MCF 10A (cell line): ENCODE measurements around the gene ADAM8. TPM values are rescaled to one million over a fixed set of nuclear protein-coding genes. Genes with fewer than 3 reads are reported as not detected.

ENCODE experiments used
- BruUV-seq: library from RNA; stranded (reverse); fragments of 400-500 nt; replicated peaks from 2 replicates; lab custom pipeline; 2021; lab: Mats Ljungman, UMichigan
- CTCF ChIA-PET: fragments of 300-600 bp; sonication (Branson Sonifier 250); formaldehyde crosslinking; extraction: SDS; loops from one replicate; lab custom pipeline; 2021; ENCODE audit warnings: antibody characterized with exemption, inconsistent platforms; lab: Yijun Ruan, JAX
- POLR2A ChIA-PET: fragments of 300-600, 350-650 bp; sonication (Branson Sonifier 250); formaldehyde crosslinking; extraction: SDS; loops from one replicate; lab custom pipeline; 2020; ENCODE audit warnings: antibody characterized with exemption, inconsistent platforms; lab: Yijun Ruan, JAX
- DNase-seq: peaks from one replicate; pipeline ENCODE4 v3.0.0-alpha.2; 2018; ENCODE audit not compliant: unreplicated experiment
- H3K27ac Mint-ChIP-seq: one replicate; pipeline ENCODE4 v1.8.0; 2022; ENCODE audit warnings: mild to moderate bottlenecking, low read depth, mixed read lengths; ENCODE audit not compliant: unreplicated experiment
- H3K27me3 Mint-ChIP-seq: one replicate; pipeline ENCODE4 v1.8.0; 2022; ENCODE audit warnings: mixed read lengths; ENCODE audit not compliant: insufficient read depth, unreplicated experiment
- H3K36me3 Mint-ChIP-seq: one replicate; pipeline ENCODE4 v1.8.0; 2022; ENCODE audit warnings: mild to moderate bottlenecking, moderate library complexity, mixed read lengths; ENCODE audit not compliant: insufficient read depth, unreplicated experiment
- H3K4me1 Mint-ChIP-seq: one replicate; pipeline ENCODE4 v1.8.0; 2022; ENCODE audit warnings: mixed read lengths; ENCODE audit not compliant: insufficient read depth, unreplicated experiment
- H3K4me3 Mint-ChIP-seq: one replicate; pipeline ENCODE4 v1.8.0; 2022; ENCODE audit warnings: mild to moderate bottlenecking, moderate library complexity, mixed read lengths; ENCODE audit not compliant: unreplicated experiment
- H3K9me3 Mint-ChIP-seq: one replicate; pipeline ENCODE4 v1.8.0; 2022; ENCODE audit warnings: mixed read lengths; ENCODE audit not compliant: unreplicated experiment
- intact Hi-C: fragments of 100-400 bp; cut with micrococcal nuclease; formaldehyde crosslinking; loops from 2 replicates; pipeline ENCODE4 v1.14.1; 2022
- total RNA-seq: library from RNA; stranded (reverse); gene quantifications from 2 replicates; pipeline ENCODE4 v1.2.3, GENCODE V29; 2022
- TF ChIP-seq, protein P1 (sequence below): fragments of 200-600 bp; IDR thresholded peaks from one replicate; pipeline ENCODE4 v1.8.0; 2022; ENCODE audit warnings: antibody characterized with exemption, mild to moderate bottlenecking; ENCODE audit not compliant: unreplicated experiment

ADAM8 gene
- total RNA-seq, 1 experiment from 2014 or later: 23.2 TPM

DNA sequence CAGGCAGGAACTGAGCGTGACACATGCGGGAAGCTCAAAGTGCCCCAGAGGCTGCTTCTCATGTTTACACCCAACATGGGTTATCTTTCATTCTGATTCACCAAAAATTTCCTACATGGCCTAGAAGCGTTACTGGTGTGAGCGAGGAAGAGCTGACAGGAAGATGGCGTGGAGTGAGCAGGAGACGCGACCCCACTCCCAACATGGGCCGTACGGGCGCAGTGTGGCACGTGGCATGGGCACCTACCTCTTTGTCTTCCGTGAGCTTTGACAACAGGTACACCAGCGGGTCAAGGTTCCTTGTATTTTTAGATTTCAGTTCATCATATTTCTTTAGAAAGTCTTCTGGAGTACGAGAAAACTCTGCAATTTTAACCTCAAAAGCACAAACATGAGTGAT, 23.1 kb upstream of the ADAM8 start:
- ChIA-PET POLR2A (interaction anchor here (1.5 kb wide), 1 partner anchor 8 kb away, joined by 5 read pairs; no protein-coding TSS in a partner anchor), CTCF (interaction anchor here (0.6 to 2.5 kb wide), 4 partner anchors 8 to 157 kb away, joined by 3 to 13 read pairs (median 4); no protein-coding TSS in a partner anchor)
- no peaks in the 10 kb centered on the region for H3K9me3 Mint-ChIP-seq
- peaks cover 83% of the 10 kb centered on the region for H3K36me3 Mint-ChIP-seq
- intact Hi-C loops: no loop called here
- no peaks in the 10 kb centered on the region for H3K27me3 Mint-ChIP-seq
- peaks cover under 1% of the 10 kb centered on the region for H3K4me1 Mint-ChIP-seq
- no peak overlapping the region for H3K4me3 Mint-ChIP-seq
- no peak for DNase-seq
- no TSS peak for BruUV-seq
- TF ChIP-seq, protein P1, sequence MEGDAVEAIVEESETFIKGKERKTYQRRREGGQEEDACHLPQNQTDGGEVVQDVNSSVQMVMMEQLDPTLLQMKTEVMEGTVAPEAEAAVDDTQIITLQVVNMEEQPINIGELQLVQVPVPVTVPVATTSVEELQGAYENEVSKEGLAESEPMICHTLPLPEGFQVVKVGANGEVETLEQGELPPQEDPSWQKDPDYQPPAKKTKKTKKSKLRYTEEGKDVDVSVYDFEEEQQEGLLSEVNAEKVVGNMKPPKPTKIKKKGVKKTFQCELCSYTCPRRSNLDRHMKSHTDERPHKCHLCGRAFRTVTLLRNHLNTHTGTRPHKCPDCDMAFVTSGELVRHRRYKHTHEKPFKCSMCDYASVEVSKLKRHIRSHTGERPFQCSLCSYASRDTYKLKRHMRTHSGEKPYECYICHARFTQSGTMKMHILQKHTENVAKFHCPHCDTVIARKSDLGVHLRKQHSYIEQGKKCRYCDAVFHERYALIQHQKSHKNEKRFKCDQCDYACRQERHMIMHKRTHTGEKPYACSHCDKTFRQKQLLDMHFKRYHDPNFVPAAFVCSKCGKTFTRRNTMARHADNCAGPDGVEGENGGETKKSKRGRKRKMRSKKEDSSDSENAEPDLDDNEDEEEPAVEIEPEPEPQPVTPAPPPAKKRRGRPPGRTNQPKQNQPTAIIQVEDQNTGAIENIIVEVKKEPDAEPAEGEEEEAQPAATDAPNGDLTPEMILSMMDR: no peak
- H3K27ac Mint-ChIP-seq: no peak overlapping the region

DNA sequence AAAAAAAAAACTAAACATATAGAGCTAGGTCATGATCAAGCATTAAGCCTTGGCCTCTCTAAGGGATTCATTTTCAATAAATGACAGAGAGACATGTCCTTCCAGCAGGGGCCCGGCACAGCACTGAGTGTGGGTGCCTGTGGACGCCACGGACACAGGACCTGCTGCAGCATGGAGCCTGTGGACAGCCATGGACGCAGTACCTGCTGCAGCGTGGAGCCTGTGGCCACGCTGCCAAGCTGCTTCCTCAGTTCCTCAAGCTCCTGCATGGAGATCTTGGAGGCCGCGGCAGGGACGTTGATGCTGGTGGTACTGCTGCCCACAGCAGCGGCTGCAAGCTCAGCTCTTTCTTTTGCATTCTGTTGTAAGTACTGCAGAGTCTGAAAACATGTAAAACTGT, 22.6 kb upstream of the ADAM8 start:
- DNase-seq: no peak
- TF ChIP-seq, protein P1: no peak
- no peaks in the 10 kb centered on the region for H3K9me3 Mint-ChIP-seq
- BruUV-seq: no TSS peak
- peaks cover 88% of the 10 kb centered on the region for H3K36me3 Mint-ChIP-seq
- no peaks in the 10 kb centered on the region for H3K27me3 Mint-ChIP-seq
- H3K4me1 Mint-ChIP-seq: peaks cover 4% of the 10 kb centered on the region
- CTCF ChIA-PET: interaction anchor here (0.6 to 2.5 kb wide), 3 partner anchors 8 to 156 kb away, joined by 3 to 13 read pairs (median 4); no protein-coding TSS in a partner anchor
- intact Hi-C loops: no loop called here
- no peak overlapping the region for H3K4me3 Mint-ChIP-seq
- POLR2A ChIA-PET: interaction anchor here (1.5 kb wide), 1 partner anchor 8 kb away, joined by 5 read pairs; no protein-coding TSS in a partner anchor
- H3K27ac Mint-ChIP-seq: no peak overlapping the region

DNA sequence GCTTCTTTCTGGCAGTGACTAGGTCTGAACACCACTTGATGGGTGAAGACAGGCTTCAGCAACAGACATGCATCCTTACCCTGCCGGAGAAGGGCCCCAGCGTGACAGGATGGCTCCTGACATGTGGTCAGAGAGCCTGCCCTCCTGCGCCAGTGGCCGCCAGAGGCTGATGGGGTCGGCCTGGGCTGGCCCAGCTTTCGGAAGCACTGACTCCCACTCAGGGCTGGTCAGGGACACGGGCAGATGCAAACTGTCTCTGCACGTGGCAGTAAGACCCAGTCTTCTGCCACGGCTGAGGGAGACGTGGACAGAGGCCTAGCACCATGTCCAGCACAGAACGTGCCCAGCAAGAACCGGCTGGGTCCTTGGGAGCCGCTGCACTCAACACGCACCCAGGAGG, 21.8 kb upstream of the ADAM8 start:
- H3K27ac Mint-ChIP-seq: no peak overlapping the region
- no peak overlapping the region for H3K4me3 Mint-ChIP-seq
- no peaks in the 10 kb centered on the region for H3K9me3 Mint-ChIP-seq
- intact Hi-C loops: no loop called here
- no peak for DNase-seq
- ChIA-PET POLR2A (interaction anchor here (1.5 kb wide), 1 partner anchor 9 kb away, joined by 5 read pairs; no protein-coding TSS in a partner anchor), CTCF (interaction anchor here (0.7 to 2.5 kb wide), 3 partner anchors 9 to 394 kb away, joined by 3 to 13 read pairs (median 4); no protein-coding TSS in a partner anchor)
- peaks cover 89% of the 10 kb centered on the region for H3K36me3 Mint-ChIP-seq
- no peaks in the 10 kb centered on the region for H3K27me3 Mint-ChIP-seq
- BruUV-seq: no TSS peak
- peaks cover 4% of the 10 kb centered on the region for H3K4me1 Mint-ChIP-seq
- TF ChIP-seq, protein P1: no peak

DNA sequence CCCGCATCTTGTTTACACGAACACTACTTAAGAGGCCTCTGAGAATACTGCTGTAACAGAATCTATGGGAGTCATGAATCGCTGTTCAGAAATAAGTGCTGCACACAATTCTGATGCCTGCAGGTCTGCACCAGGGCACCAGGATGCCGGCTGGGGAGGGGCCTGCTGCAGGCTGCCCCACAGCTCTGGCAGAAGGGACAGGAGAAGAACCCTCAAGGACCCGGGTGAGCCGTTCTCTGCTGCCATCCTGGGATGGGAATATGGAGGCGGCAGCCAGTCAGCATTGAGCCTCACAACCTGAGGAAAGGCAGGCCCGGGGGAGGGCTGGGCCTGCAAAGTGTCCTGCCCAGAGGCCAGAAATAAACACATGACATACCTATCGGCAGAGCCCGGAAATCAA, 20.8 kb upstream of the ADAM8 start:
- Mint-ChIP-seq H3K4me1 (peaks cover 4% of the 10 kb centered on the region), H3K36me3 (peaks cover 93% of the 10 kb centered on the region), H3K27me3 (no peaks in the 10 kb centered on the region), H3K4me3 (no peak overlapping the region), H3K27ac (no peak overlapping the region), H3K9me3 (no peaks in the 10 kb centered on the region)
- DNase-seq: no peak
- ChIA-PET POLR2A (no interaction called here), CTCF (interaction anchor here (0.6 kb wide), 1 partner anchor 10 kb away, joined by 3 read pairs; no protein-coding TSS in a partner anchor)
- no TSS peak for BruUV-seq
- intact Hi-C loops: no loop called here
- TF ChIP-seq, protein P1: no peak
